Mucosa of descending colon (tissue), 3 donors: ENCODE data around the gene USP20. TPM values are rescaled to one million over a fixed set of nuclear protein-coding genes. Genes with fewer than 3 reads are reported as not detected.
A peak's percentile ranks its signal among the peaks of the same experiment; 100 is the strongest.

ENCODE experiments used
- ATAC-seq: fragments of 200-7000 bp; cut with Tn5 transposase; one replicate; pipeline ENCODE4 v1.9.1; 2020; ENCODE audit warnings: mild to moderate bottlenecking, moderate library complexity
- DNase-seq, 3 donors: peaks; one replicate each; pipeline ENCODE4 v3.0.0-alpha.2; 2020
- H3K36me3 ChIP-seq: fragments of 200-600 bp; one replicate; pipeline ENCODE4 v1.8.0; 2021; ENCODE audit warnings: low read depth, mild to moderate bottlenecking
- H3K4me1 ChIP-seq: fragments of 200-600 bp; one replicate; pipeline ENCODE4 v1.8.0; 2021; ENCODE audit warnings: low read depth, mild to moderate bottlenecking
- H3K4me3 ChIP-seq: fragments of 200-600 bp; one replicate; pipeline ENCODE4 v1.8.0; 2021; ENCODE audit warnings: mild to moderate bottlenecking
- H3K9me3 ChIP-seq: fragments of 200-600 bp; one replicate; pipeline ENCODE4 v1.8.0; 2021; ENCODE audit warnings: mild to moderate bottlenecking
- CTCF ChIP-seq: fragments of 200-600 bp; IDR thresholded peaks from one replicate; pipeline ENCODE4 v1.8.0; 2022; ENCODE audit warnings: antibody characterized with exemption, mild to moderate bottlenecking
- intact Hi-C, 2 donors: fragments of 100-400 bp; cut with DNase I in 1 of 2; cut with micrococcal nuclease in 1 of 2; formaldehyde crosslinking; loops; one replicate each; pipeline versions ENCODE4 v1.11.0 to v1.11.1; 2022; cut with DNase I, micrococcal nuclease
- total RNA-seq, 3 donors: library from RNA; stranded (reverse); fragmentation: NEBNext Ultra II Directional in 2 of 3; extraction: Animal tissue kit (Norgen Biotek cat#: 25700) in 2 of 3; gene quantifications; one replicate each; pipeline versions ENCODE4 v1.2.1 to v1.2.4, GENCODE V29; 2021 to 2023
- donor health status: DM: no; HTN: no; CAD: no; lungs with moderate emphysema.
- donor health status: DM: no; HTN: no; CAD: no.
- donor health status: DM: no; HTN: yes; CAD: no.

USP20 gene
- total RNA-seq, 3 donors from 2014 or later = 20.2 to 32.3 (median 22.9) TPM

GRCh38 chr9:129874261-129875101 lies 39.2 kb downstream of the USP20 start:
- TF ChIP-seq CTCF = no peak
- intact Hi-C loops = no loop called here
- ATAC-seq (no peak), DNase-seq (peak in 1 of 3 donors; percentile 51)
- Histone ChIP-seq H3K36me3 (no peaks in the 10 kb centered on the region), H3K4me3 (no peak overlapping the region), H3K4me1 (no peaks in the 10 kb centered on the region), H3K9me3 (no peaks in the 10 kb centered on the region)

- no peak for TF ChIP-seq CTCF
- no peaks in the 10 kb centered on the region for H3K4me1 ChIP-seq
- no peak for ATAC-seq
- H3K9me3 ChIP-seq = no peaks in the 10 kb centered on the region
- intact Hi-C loops = no loop called here
- H3K36me3 ChIP-seq = no peaks in the 10 kb centered on the region
- DNase-seq = peak in 1 of 3 donors; percentile 47
- no peak overlapping the region for H3K4me3 ChIP-seq
These were observed 39.9 kb downstream of the USP20 start for GRCh38 chr9:129875181-129875611.

GRCh38 chr9:129875687-129876395 lies 40.6 kb downstream of the USP20 start:
- Histone ChIP-seq H3K4me1 (no peaks in the 10 kb centered on the region), H3K4me3 (no peak overlapping the region), H3K36me3 (no peaks in the 10 kb centered on the region), H3K9me3 (no peaks in the 10 kb centered on the region)
- peak in 1 of 3 donors; percentile 43 for DNase-seq
- intact Hi-C loops = no loop called here
- no peak for ATAC-seq
- TF ChIP-seq CTCF = no peak

GRCh38 chr9:129876815-129877214 lies 41.6 kb downstream of the USP20 start:
- no peak for ATAC-seq

GRCh38 chr9:129878291-129878690 lies 43.0 kb downstream of the USP20 start:
- H3K9me3 ChIP-seq = no peaks in the 10 kb centered on the region
- DNase-seq (peak in 1 of 3 donors; percentile 31), ATAC-seq (no peak)

More at GRCh38 chr9:129876815-129877214, 41.6 kb downstream of the USP20 start:
- Histone ChIP-seq H3K9me3 (no peaks in the 10 kb centered on the region), H3K36me3 (no peaks in the 10 kb centered on the region), H3K4me1 (no peaks in the 10 kb centered on the region), H3K4me3 (no peak overlapping the region)
- TF ChIP-seq CTCF = no peak
- intact Hi-C loops = no loop called here
- peak in 1 of 3 donors; percentile 16 for DNase-seq

More at GRCh38 chr9:129878291-129878690, 43.0 kb downstream of the USP20 start:
- TF ChIP-seq CTCF = no peak
- Histone ChIP-seq H3K4me1 (no peaks in the 10 kb centered on the region), H3K4me3 (no peak overlapping the region), H3K36me3 (no peaks in the 10 kb centered on the region)
- intact Hi-C loops = no loop called here
